ENCODE data around the gene DPAGT1. TPM values are rescaled to one million over a fixed set of nuclear protein-coding genes. Genes with fewer than 3 reads are reported as not detected.
A peak's percentile ranks its signal among the peaks of the same experiment; 100 is the strongest.

The DPAGT1 gene
- total and polyA plus RNA-seq, 4 donors: 19.0 to 50.9 (median 33.0) TPM

- WGBS, 2 donors: 95 to 96% methylated on average over 5 of the region's 5 CpGs
- TF ChIP-seq, protein P1, sequence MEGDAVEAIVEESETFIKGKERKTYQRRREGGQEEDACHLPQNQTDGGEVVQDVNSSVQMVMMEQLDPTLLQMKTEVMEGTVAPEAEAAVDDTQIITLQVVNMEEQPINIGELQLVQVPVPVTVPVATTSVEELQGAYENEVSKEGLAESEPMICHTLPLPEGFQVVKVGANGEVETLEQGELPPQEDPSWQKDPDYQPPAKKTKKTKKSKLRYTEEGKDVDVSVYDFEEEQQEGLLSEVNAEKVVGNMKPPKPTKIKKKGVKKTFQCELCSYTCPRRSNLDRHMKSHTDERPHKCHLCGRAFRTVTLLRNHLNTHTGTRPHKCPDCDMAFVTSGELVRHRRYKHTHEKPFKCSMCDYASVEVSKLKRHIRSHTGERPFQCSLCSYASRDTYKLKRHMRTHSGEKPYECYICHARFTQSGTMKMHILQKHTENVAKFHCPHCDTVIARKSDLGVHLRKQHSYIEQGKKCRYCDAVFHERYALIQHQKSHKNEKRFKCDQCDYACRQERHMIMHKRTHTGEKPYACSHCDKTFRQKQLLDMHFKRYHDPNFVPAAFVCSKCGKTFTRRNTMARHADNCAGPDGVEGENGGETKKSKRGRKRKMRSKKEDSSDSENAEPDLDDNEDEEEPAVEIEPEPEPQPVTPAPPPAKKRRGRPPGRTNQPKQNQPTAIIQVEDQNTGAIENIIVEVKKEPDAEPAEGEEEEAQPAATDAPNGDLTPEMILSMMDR (IDR thresholded peaks at IDR 0.05; ENCODE audit: control extremely low read depth, extremely low read depth): no peak
Observed at GRCh38 chr11:119118227-119118626, 16.6 kb upstream of the DPAGT1 start.

GRCh38 chr11:119117004-119117706 lies 15.5 kb upstream of the DPAGT1 start:
- Histone ChIP-seq H3K27me3 (ENCODE audit: control insufficient read depth in 3 of 3, insufficient read depth in 3 of 3, low read length in 2 of 3) (no peaks in the 10 kb centered on the region), H3K9me3 (ENCODE audit: control insufficient read depth in 4 of 4, insufficient read depth in 3 of 4, low read length in 3 of 4) (no peaks in the 10 kb centered on the region), H3K4me3 (no peak overlapping the region), H3K4me1 (ENCODE audit: control insufficient read depth in 5 of 5, insufficient read depth in 5 of 5, low read length in 5 of 5) (peaks cover 1 to 11% (median 6%) of the 10 kb centered on the region in 5 donors), H3K27ac (ENCODE audit: low read depth in 1 of 2, low read length in 1 of 2) (no peak overlapping the region), H3K36me3 (ENCODE audit: control insufficient read depth in 4 of 4, insufficient read depth in 4 of 4, low read length in 4 of 4) (peaks cover 2 to 31% (median 4%) of the 10 kb centered on the region in 4 donors), H3K9ac (ENCODE audit: insufficient read depth in 1 of 2, low read length in 2 of 2) (no peak overlapping the region)
- ATAC-seq (ENCODE audit: insufficient read depth, low FRiP score): no peak
- TF ChIP-seq, protein P1 (IDR thresholded peaks at IDR 0.05; ENCODE audit: control extremely low read depth, extremely low read depth): no peak
- 94 to 97% methylated on average over 3 of the region's 3 CpGs for WGBS, 2 donors
- no peak for DNase-seq

More at GRCh38 chr11:119118227-119118626, 16.6 kb upstream of the DPAGT1 start:
- no peak for DNase-seq
- Histone ChIP-seq H3K9me3 (ENCODE audit: control insufficient read depth in 4 of 4, insufficient read depth in 3 of 4, low read length in 3 of 4) (no peaks in the 10 kb centered on the region), H3K27ac (ENCODE audit: low read depth in 1 of 2, low read length in 1 of 2) (no peak overlapping the region), H3K9ac (ENCODE audit: insufficient read depth in 1 of 2, low read length in 2 of 2) (no peak overlapping the region), H3K4me3 (no peak overlapping the region), H3K36me3 (ENCODE audit: control insufficient read depth in 4 of 4, insufficient read depth in 4 of 4, low read length in 4 of 4) (peaks cover 0 to 21% (median 3%) of the 10 kb centered on the region in 4 donors), H3K27me3 (ENCODE audit: control insufficient read depth in 3 of 3, insufficient read depth in 3 of 3, low read length in 2 of 3) (no peaks in the 10 kb centered on the region), H3K4me1 (ENCODE audit: control insufficient read depth in 5 of 5, insufficient read depth in 5 of 5, low read length in 5 of 5) (peaks cover 2 to 18% (median 9%) of the 10 kb centered on the region in 5 donors)
- no peak for ATAC-seq (ENCODE audit: insufficient read depth, low FRiP score)

- 82 to 86% methylated on average over 5 of the region's 5 CpGs for WGBS, 2 donors
- Histone ChIP-seq H3K27ac (ENCODE audit: low read depth in 1 of 2, low read length in 1 of 2) (peak overlapping the region in 1 of 2 donors; percentile 79), H3K9ac (ENCODE audit: insufficient read depth in 1 of 2, low read length in 2 of 2) (no peak overlapping the region)
Observed at GRCh38 chr11:119116601-119117000, 14.9 kb upstream of the DPAGT1 start.

More at GRCh38 chr11:119116601-119117000, 14.9 kb upstream of the DPAGT1 start:
- Histone ChIP-seq H3K36me3 (ENCODE audit: control insufficient read depth in 4 of 4, insufficient read depth in 4 of 4, low read length in 4 of 4) (peaks cover 2 to 36% (median 5%) of the 10 kb centered on the region in 4 donors), H3K9me3 (ENCODE audit: control insufficient read depth in 4 of 4, insufficient read depth in 3 of 4, low read length in 3 of 4) (no peaks in the 10 kb centered on the region), H3K4me3 (no peak overlapping the region), H3K27me3 (ENCODE audit: control insufficient read depth in 3 of 3, insufficient read depth in 3 of 3, low read length in 2 of 3) (no peaks in the 10 kb centered on the region), H3K4me1 (ENCODE audit: control insufficient read depth in 5 of 5, insufficient read depth in 5 of 5, low read length in 5 of 5) (peaks cover 0 to 9% (median 4%) of the 10 kb centered on the region in 5 donors)
- DNase-seq: no peak
- TF ChIP-seq, protein P1 (IDR thresholded peaks at IDR 0.05; ENCODE audit: control extremely low read depth, extremely low read depth): no peak
- ATAC-seq (ENCODE audit: insufficient read depth, low FRiP score): no peak

Data from lung (tissue), 12 donors.